Measurements from ENCODE around the gene RAB40AL. TPM values are rescaled to one million over a fixed set of nuclear protein-coding genes. Genes with fewer than 3 reads are reported as not detected.
"Not testable (repeated sequence)": the region's sequence is repeated elsewhere in the genome, so short reads cannot be mapped to it uniquely, and the experiment has no call there.

RAB40AL gene
- total RNA-seq: 2.0 to 2.3 TPM (median 2.3 TPM) in 3 replicates

GRCh38 chrX:102936972-102937371 is at the start of gene RAB40AL:
RAB40AL (plus strand) TSS chrX:102937272; CDS start chrX:102937319, 47 bp downstream.
- H3K9me3 Mint-ChIP-seq: peaks cover 21% of the 10 kb centered on the region
- not testable (repeated sequence) for H3K36me3 Mint-ChIP-seq; DNase-seq (ENCODE audit: low spot score in 2 of 2, unreplicated experiment in 2 of 2); H3K27me3 Mint-ChIP-seq (ENCODE audit: low read depth); H3K4me3 Mint-ChIP-seq; H3K4me1 Mint-ChIP-seq; H3K27ac Mint-ChIP-seq

- Mint-ChIP-seq H3K27me3 (ENCODE audit: low read depth) (no peaks in the 10 kb centered on the region), H3K4me1 (no peaks in the 10 kb centered on the region), H3K4me3 (no peak overlapping the region), H3K9me3 (peaks cover 26% of the 10 kb centered on the region), H3K27ac (no peak overlapping the region), H3K36me3 (peaks cover 19% of the 10 kb centered on the region)
- no peak for DNase-seq (ENCODE audit: low spot score in 2 of 2, unreplicated experiment in 2 of 2)
- TF ChIP-seq CTCF (IDR thresholded peaks at IDR 0.05; ENCODE audit: unreplicated experiment): no peak
Measured at GRCh38 chrX:102887687-102888086, 49.4 kb upstream of the RAB40AL start.

- Mint-ChIP-seq H3K4me3 (no peak overlapping the region), H3K4me1 (no peaks in the 10 kb centered on the region), H3K36me3 (peaks cover 16% of the 10 kb centered on the region), H3K27me3 (ENCODE audit: low read depth) (no peaks in the 10 kb centered on the region), H3K9me3 (peaks cover 19% of the 10 kb centered on the region), H3K27ac (no peak overlapping the region)
- TF ChIP-seq CTCF (IDR thresholded peaks at IDR 0.05; ENCODE audit: unreplicated experiment): no peak
- DNase-seq (ENCODE audit: low spot score in 2 of 2, unreplicated experiment in 2 of 2): no peak
Measured at GRCh38 chrX:102892103-102892502, 45.0 kb upstream of the RAB40AL start.

GRCh38 chrX:102899940-102900916 is 36.8 kb upstream of the RAB40AL start:
- peak; percentile 55 for TF ChIP-seq CTCF (IDR thresholded peaks at IDR 0.05; ENCODE audit: unreplicated experiment)
- peaks cover 13% of the 10 kb centered on the region for H3K9me3 Mint-ChIP-seq
- DNase-seq (ENCODE audit: low spot score in 2 of 2, unreplicated experiment in 2 of 2): peak; percentile 34 to 74
- no peak overlapping the region for H3K27ac Mint-ChIP-seq
- H3K4me1 Mint-ChIP-seq: no peaks in the 10 kb centered on the region
- no peaks in the 10 kb centered on the region for H3K27me3 Mint-ChIP-seq (ENCODE audit: low read depth)
- no peak overlapping the region for H3K4me3 Mint-ChIP-seq
- H3K36me3 Mint-ChIP-seq: peaks cover 9% of the 10 kb centered on the region

GRCh38 chrX:102902355-102902754 is 34.7 kb upstream of the RAB40AL start:
- Mint-ChIP-seq H3K4me3 (no peak overlapping the region), H3K9me3 (peaks cover 19% of the 10 kb centered on the region)

More at GRCh38 chrX:102902355-102902754, 34.7 kb upstream of the RAB40AL start:
- TF ChIP-seq CTCF (IDR thresholded peaks at IDR 0.05; ENCODE audit: unreplicated experiment): no peak
- no peak overlapping the region for H3K27ac Mint-ChIP-seq
- no peaks in the 10 kb centered on the region for H3K4me1 Mint-ChIP-seq
- DNase-seq (ENCODE audit: low spot score in 2 of 2, unreplicated experiment in 2 of 2): no peak
- peaks cover 18% of the 10 kb centered on the region for H3K36me3 Mint-ChIP-seq
- H3K27me3 Mint-ChIP-seq (ENCODE audit: low read depth): no peaks in the 10 kb centered on the region

All from mesothelial cell of epicardium (in vitro differentiated cells).